ENCODE measurements around the gene MS4A12. TPM values are rescaled to one million over a fixed set of nuclear protein-coding genes. Genes with fewer than 3 reads are reported as not detected.

MS4A12 gene
- total RNA-seq, 1 experiment from 2014 or later = not detected

GRCh38 chr11:60447070-60447469 lies 45.5 kb upstream of the MS4A12 start:
- DNase-seq = no peak
- H3K4me1 Mint-ChIP-seq = no peaks in the 10 kb centered on the region
- no peak overlapping the region for H3K4me2 ChIP-seq (ENCODE audit: insufficient read depth, insufficient read length, low read length)
- H3K18ac ChIP-seq (ENCODE audit: insufficient read length, low read depth, low read length) = no peak overlapping the region
- H3K79me1 ChIP-seq (ENCODE audit: insufficient read depth, low read depth, low read length, poor library complexity, severe bottlenecking) = no peaks in the 10 kb centered on the region
- H3K27me3 Mint-ChIP-seq (ENCODE audit: low read depth) = peaks cover 22% of the 10 kb centered on the region
- peaks cover 14 to 16% of the 10 kb centered on the region in 2 experiments for H3K9me3 Mint-ChIP-seq
- no peak overlapping the region for H3K27ac ChIP-seq (ENCODE audit: insufficient read length, low read depth, low read length)
- no peak for TF ChIP-seq CTCF (conservative IDR thresholded peaks at IDR 0.05)
- H2BK20ac ChIP-seq (ENCODE audit: low read depth, low read length, poor library complexity, severe bottlenecking) = no peak overlapping the region
- no peak overlapping the region for H2BK120ac ChIP-seq (ENCODE audit: low read depth, low read length, poor library complexity, severe bottlenecking)
- no peak overlapping the region for H3K56ac ChIP-seq (ENCODE audit: insufficient read length, low read depth, low read length)
- H3K23ac ChIP-seq (ENCODE audit: insufficient read length, low read depth, low read length) = no peak overlapping the region
- no peak overlapping the region for H3K9ac ChIP-seq (ENCODE audit: extremely low read depth, insufficient read length, low read length)
- no peak overlapping the region for H2AFZ ChIP-seq (ENCODE audit: low read length)
- H4K5ac ChIP-seq (ENCODE audit: insufficient read length, low read depth, low read length) = no peak overlapping the region
- no peak overlapping the region for H2BK5ac ChIP-seq (ENCODE audit: insufficient read length, low read length)
- H4K91ac ChIP-seq (ENCODE audit: insufficient read length, low read depth, low read length) = no peak overlapping the region
- no peaks in the 10 kb centered on the region for H3K27me3 ChIP-seq (ENCODE audit: insufficient read depth, low read length)
- no peak overlapping the region for H3K4ac ChIP-seq (ENCODE audit: low read depth, low read length)
- no peak overlapping the region for H4K8ac ChIP-seq (replicated peaks; ENCODE audit: insufficient read length, low read depth, low read length)
- no peaks in the 10 kb centered on the region for H3K23me2 ChIP-seq (ENCODE audit: insufficient read length, low read depth, low read length, poor library complexity, severe bottlenecking)
- no peaks in the 10 kb centered on the region for H3K9me3 ChIP-seq (ENCODE audit: control insufficient read depth, low read depth, low read length)
- no peak overlapping the region for H2BK12ac ChIP-seq (ENCODE audit: insufficient read length, low read depth, low read length)
- no peaks in the 10 kb centered on the region for H3K4me1 ChIP-seq (ENCODE audit: insufficient read depth, low read length)
- H3K27ac Mint-ChIP-seq = no peak overlapping the region
- no peak overlapping the region for H3K14ac ChIP-seq (ENCODE audit: insufficient read depth, low read length)
- no peak overlapping the region for H2BK15ac ChIP-seq (ENCODE audit: low read depth, low read length)
- H3K4me3 Mint-ChIP-seq = no peak overlapping the region
- H3K79me2 ChIP-seq (ENCODE audit: insufficient read depth, low read length) = no peaks in the 10 kb centered on the region
- H2AK5ac ChIP-seq (ENCODE audit: insufficient read length, low read length) = no peak overlapping the region
- peaks cover 3 to 9% (median 7%) of the 10 kb centered on the region in 3 experiments; a peak in 6 of 7 replicates for H3K36me3 Mint-ChIP-seq (ENCODE audit: insufficient read depth in 1 of 3, low read depth in 3 of 3)
- H4K20me1 ChIP-seq (ENCODE audit: control insufficient read depth, insufficient read depth, insufficient read length) = no peaks in the 10 kb centered on the region
- no peak overlapping the region for H3T11ph ChIP-seq (ENCODE audit: low read length)

Measured in H9 (cell line).